GM12865 (cell line): ENCODE results near the gene MAP3K13.

Experiments used
- DNase-seq: peaks from one replicate; pipeline ENCODE4 v3.0.0; 2010; ENCODE audit warnings: low read depth
- H3K4me3 ChIP-seq: 2 replicates; pipeline ENCODE4 v1.5.1; 2011; ENCODE audit warnings: mild to moderate bottlenecking, low read depth, low read length, control low read depth
- CTCF ChIP-seq: IDR thresholded peaks from 2 replicates; pipeline ENCODE4 v1.5.1; 2011; ENCODE audit warnings: low read length, control low read depth, low read depth, inconsistent platforms; ENCODE audit not compliant: insufficient read depth; ENCODE audit errors: missing control alignments

MAP3K13 gene

GRCh38 chr3:185319801-185320200 lies 43.1 kb upstream of the MAP3K13 start:
- no peak for DNase-seq
- no peak overlapping the region for H3K4me3 ChIP-seq
- TF ChIP-seq CTCF, result no peak

GRCh38 chr3:185320949-185321348 lies 42.0 kb upstream of the MAP3K13 start:
- DNase-seq, result no peak
- no peak for TF ChIP-seq CTCF

GRCh38 chr3:185322101-185322719 lies 40.7 kb upstream of the MAP3K13 start:
- TF ChIP-seq CTCF, result no peak
- no peak for DNase-seq
- H3K4me3 ChIP-seq, result no peak overlapping the region

More at GRCh38 chr3:185320949-185321348, 42.0 kb upstream of the MAP3K13 start:
- no peak overlapping the region for H3K4me3 ChIP-seq

GRCh38 chr3:185325946-185326791 lies 36.8 kb upstream of the MAP3K13 start:
- no peak overlapping the region for H3K4me3 ChIP-seq
- no peak for DNase-seq
- TF ChIP-seq CTCF, result no peak

GRCh38 chr3:185327062-185327461 lies 35.9 kb upstream of the MAP3K13 start:
- TF ChIP-seq CTCF, result no peak
- DNase-seq, result no peak
- H3K4me3 ChIP-seq, result no peak overlapping the region

- TF ChIP-seq CTCF, result no peak
- DNase-seq, result no peak
- H3K4me3 ChIP-seq, result no peak overlapping the region
Observed at GRCh38 chr3:185328324-185329004, 34.5 kb upstream of the MAP3K13 start.
